ENCODE measurements around the gene SYNJ1.

DNA sequence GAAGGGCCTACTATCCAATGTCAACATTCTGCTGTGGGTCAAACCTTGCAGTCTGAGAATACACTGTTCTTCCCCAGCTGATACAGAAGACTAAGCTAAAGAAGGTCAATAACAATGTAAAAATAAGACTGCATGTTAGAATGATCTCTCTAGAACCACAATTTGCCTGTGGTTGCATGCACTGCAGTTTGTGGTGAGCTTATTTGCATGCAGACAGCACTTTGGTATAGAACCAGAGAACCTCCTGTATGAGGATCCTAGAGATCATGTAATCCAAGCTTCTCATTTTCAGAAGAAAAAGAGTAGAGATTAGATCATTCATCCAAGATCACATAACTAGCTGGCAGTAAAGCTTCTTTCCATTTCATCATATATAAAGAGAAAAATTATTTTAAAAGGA lies 15.8 kb downstream of the SYNJ1 start:
- TF ChIP-seq, protein P1, sequence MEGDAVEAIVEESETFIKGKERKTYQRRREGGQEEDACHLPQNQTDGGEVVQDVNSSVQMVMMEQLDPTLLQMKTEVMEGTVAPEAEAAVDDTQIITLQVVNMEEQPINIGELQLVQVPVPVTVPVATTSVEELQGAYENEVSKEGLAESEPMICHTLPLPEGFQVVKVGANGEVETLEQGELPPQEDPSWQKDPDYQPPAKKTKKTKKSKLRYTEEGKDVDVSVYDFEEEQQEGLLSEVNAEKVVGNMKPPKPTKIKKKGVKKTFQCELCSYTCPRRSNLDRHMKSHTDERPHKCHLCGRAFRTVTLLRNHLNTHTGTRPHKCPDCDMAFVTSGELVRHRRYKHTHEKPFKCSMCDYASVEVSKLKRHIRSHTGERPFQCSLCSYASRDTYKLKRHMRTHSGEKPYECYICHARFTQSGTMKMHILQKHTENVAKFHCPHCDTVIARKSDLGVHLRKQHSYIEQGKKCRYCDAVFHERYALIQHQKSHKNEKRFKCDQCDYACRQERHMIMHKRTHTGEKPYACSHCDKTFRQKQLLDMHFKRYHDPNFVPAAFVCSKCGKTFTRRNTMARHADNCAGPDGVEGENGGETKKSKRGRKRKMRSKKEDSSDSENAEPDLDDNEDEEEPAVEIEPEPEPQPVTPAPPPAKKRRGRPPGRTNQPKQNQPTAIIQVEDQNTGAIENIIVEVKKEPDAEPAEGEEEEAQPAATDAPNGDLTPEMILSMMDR (IDR thresholded peaks at IDR 0.05) = no peak
- TF ChIP-seq POLR2A (IDR thresholded peaks at IDR 0.05) = no peak
